AG04449 (cell line): ENCODE results near the gene ABLIM1.

Experiments
- CTCF ChIA-PET: fragments of 350-600 bp; formaldehyde crosslinking; extraction: SDS; loops from one replicate; lab custom pipeline; 2021; ENCODE audit warnings: antibody characterized with exemption; lab: Yijun Ruan, JAX
- POLR2A ChIA-PET: fragments of 400-600, 350-600 bp; formaldehyde crosslinking; extraction: SDS; loops from one replicate; lab custom pipeline; 2020; ENCODE audit warnings: antibody characterized with exemption, inconsistent platforms; lab: Yijun Ruan, JAX
- DNase-seq: peaks from one replicate; pipeline ENCODE4 v3.0.0-alpha.2; 2010; ENCODE audit warnings: low read depth, low spot score
- H3K4me3 ChIP-seq: 2 replicates; pipeline ENCODE4 v1.5.1; 2011; ENCODE audit warnings: low read depth, mild to moderate bottlenecking, control low read depth, low read length
- TF ChIP-seq, protein P1 (sequence below): IDR thresholded peaks from one replicate; pipeline ENCODE4 v1.5.1; 2011; ENCODE audit warnings: mild to moderate bottlenecking, moderate library complexity, low read length, control low read depth, inconsistent platforms; ENCODE audit not compliant: insufficient read depth; ENCODE audit errors: missing control alignments

Gene ABLIM1

DNA sequence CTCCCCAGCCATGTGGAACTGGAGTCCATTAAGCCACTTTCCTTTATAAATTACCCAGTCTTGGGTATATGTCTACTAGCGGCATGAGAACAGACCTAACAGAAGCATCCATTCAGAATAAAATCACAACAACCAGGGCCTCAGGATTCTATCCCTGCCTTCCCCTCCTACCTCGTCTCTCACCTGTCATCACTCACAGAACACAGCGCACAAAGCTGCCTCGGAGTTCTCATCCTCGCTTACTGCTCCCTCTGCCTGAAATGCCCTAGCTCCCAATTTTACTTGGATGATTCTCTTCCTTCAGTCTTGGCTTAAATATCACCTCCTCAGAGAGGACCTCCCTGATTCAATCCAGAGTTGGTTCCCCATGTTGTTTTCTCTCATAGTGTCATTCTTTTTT lies 183.1 kb downstream of the ABLIM1 start:
- no peak overlapping the region for H3K4me3 ChIP-seq
- CTCF ChIA-PET, result interaction anchor here (0.9 to 1.2 kb wide), 3 partner anchors 16 to 73 kb away, joined by 3 read pairs; no protein-coding TSS in a partner anchor
- POLR2A ChIA-PET, result no interaction called here
- TF ChIP-seq, protein P1, sequence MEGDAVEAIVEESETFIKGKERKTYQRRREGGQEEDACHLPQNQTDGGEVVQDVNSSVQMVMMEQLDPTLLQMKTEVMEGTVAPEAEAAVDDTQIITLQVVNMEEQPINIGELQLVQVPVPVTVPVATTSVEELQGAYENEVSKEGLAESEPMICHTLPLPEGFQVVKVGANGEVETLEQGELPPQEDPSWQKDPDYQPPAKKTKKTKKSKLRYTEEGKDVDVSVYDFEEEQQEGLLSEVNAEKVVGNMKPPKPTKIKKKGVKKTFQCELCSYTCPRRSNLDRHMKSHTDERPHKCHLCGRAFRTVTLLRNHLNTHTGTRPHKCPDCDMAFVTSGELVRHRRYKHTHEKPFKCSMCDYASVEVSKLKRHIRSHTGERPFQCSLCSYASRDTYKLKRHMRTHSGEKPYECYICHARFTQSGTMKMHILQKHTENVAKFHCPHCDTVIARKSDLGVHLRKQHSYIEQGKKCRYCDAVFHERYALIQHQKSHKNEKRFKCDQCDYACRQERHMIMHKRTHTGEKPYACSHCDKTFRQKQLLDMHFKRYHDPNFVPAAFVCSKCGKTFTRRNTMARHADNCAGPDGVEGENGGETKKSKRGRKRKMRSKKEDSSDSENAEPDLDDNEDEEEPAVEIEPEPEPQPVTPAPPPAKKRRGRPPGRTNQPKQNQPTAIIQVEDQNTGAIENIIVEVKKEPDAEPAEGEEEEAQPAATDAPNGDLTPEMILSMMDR, result no peak
- DNase-seq, result no peak

DNA sequence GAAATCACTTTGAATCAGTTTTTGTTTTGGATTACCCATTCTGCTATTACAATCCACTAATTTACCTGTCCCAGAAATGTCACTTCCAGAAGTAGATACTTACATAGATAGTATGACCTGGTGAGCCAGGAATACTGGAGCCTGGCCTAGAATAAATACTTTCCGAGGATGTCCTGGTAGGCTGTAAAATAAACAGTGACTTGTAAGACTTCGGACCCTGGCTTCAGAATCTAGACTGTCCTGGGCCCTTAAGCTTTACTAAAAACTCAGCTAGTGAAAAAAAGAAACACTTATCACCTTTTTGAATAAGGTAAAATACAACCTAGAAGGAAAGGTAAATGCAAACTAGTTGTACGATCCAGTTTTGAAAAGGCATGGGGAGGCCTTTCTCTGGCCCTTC lies 184.3 kb downstream of the ABLIM1 start:
- TF ChIP-seq, protein P1, result no peak
- no peak for DNase-seq
- H3K4me3 ChIP-seq, result no peak overlapping the region
- CTCF ChIA-PET, result interaction anchor here (0.9 to 7.3 kb wide), 5 partner anchors 9 to 396 kb away, joined by 3 to 59 read pairs (median 8); no protein-coding TSS in a partner anchor
- POLR2A ChIA-PET, result no interaction called here

- ChIA-PET POLR2A (no interaction called here), CTCF (interaction anchor here (0.6 to 7.3 kb wide), 15 partner anchors 10 to 657 kb away, joined by 3 to 59 read pairs (median 4); no protein-coding TSS in a partner anchor)
- no peak overlapping the region for H3K4me3 ChIP-seq
These were observed 185.2 kb downstream of the ABLIM1 start for GRCh38 chr10:114472877-114473253.

GRCh38 chr10:114471906-114472876 lies 185.9 kb downstream of the ABLIM1 start:
- no peak for DNase-seq
- TF ChIP-seq, protein P1, result no peak
- ChIA-PET POLR2A (interaction anchor here (1.1 kb wide), 1 partner anchor 350 kb away, joined by 5 read pairs; the partner anchor contains the start of gene FHIP2A), CTCF (interaction anchor here (0.6 to 7.3 kb wide), 59 partner anchors 9 to 659 kb away, joined by 3 to 59 read pairs (median 4); partner anchors contain the start of gene FHIP2A)
- H3K4me3 ChIP-seq, result no peak overlapping the region

More at GRCh38 chr10:114472877-114473253, 185.2 kb downstream of the ABLIM1 start:
- DNase-seq, result no peak
- TF ChIP-seq, protein P1, result no peak

DNA sequence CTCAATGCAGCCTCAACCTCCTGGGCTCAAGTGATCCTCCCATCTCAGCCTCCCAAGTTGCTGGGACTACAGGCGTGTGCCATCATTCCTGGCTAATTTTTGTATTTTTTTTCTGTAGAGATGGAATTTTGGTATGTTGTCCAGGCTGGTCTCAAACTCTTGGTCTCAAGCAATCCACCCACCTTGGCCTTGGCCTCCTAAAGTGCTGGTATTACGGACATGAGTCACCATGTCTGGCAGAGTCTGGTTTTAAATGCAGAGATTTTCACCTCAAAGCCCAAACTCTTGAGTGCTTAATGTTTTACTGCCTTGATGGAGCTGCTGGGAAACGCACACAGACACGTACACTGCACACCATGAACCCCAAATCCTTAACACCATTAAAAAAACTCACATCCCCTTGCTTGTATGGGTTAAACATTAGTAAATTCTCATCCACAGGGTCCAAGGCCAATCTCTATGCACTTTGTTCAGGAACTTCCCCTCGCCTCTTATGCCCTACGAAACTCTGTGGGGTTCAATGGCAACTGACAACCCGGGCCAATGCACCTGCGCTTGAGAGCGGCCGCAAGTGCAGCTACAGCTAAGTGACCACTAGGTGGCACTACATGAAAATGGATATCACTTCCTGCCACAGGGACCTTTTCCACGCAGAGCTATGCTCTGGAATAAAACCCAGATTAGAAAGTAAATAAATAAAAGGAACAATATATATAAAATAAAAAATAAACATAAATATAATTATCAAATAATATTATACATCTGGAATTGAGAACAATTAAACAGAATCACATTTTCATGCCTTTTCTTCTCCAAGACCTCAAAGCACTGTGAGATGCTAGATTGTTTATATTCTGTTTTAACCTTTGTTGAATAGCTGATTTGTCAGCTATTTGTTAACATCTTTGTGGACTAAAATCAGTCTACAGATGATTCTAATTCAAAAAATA lies 186.8 kb downstream of the ABLIM1 start:
- CTCF ChIA-PET, result interaction anchor here (0.7 to 7.3 kb wide), 55 partner anchors 9 to 660 kb away, joined by 3 to 59 read pairs (median 4); partner anchors contain the start of gene FHIP2A
- no peak overlapping the region for H3K4me3 ChIP-seq
- peak; percentile 9 for DNase-seq
- TF ChIP-seq, protein P1, result peak; percentile 81
- POLR2A ChIA-PET, result interaction anchor here (1.1 kb wide), 1 partner anchor 351 kb away, joined by 5 read pairs; the partner anchor contains the start of gene FHIP2A
